Skeletal muscle tissue (tissue), 4 donors: ENCODE measurements around the gene DUT. TPM values are rescaled to one million over a fixed set of nuclear protein-coding genes. Genes with fewer than 3 reads are reported as not detected.
A peak's percentile ranks its signal among the peaks of the same experiment; 100 is the strongest.

Experiments used
- H3K27ac ChIP-seq: one replicate; pipeline ENCODE4 v1.7.0; 2013; ENCODE audit warnings: mild to moderate bottlenecking, low read depth, low read length, inconsistent platforms
- H3K27me3 ChIP-seq, 3 donors: one replicate each; pipeline ENCODE4 v1.7.0; 2013; ENCODE audit warnings: low read length in 3 of 3; ENCODE audit not compliant: control insufficient read depth in 3 of 3, insufficient read depth in 3 of 3
- H3K36me3 ChIP-seq, 3 donors: one replicate each; pipeline ENCODE4 v1.7.0; 2013; ENCODE audit warnings: low read length in 3 of 3; ENCODE audit not compliant: control insufficient read depth in 3 of 3, insufficient read depth in 3 of 3
- H3K4me1 ChIP-seq, 3 donors: one replicate each; pipeline ENCODE4 v1.7.0; 2013; ENCODE audit warnings: low read length in 3 of 3, mild to moderate bottlenecking in 3 of 3; ENCODE audit not compliant: control insufficient read depth in 3 of 3, insufficient read depth in 3 of 3
- H3K4me3 ChIP-seq, 3 donors: one replicate each; pipeline ENCODE4 v1.7.0; 2013; ENCODE audit warnings: low read length in 3 of 3
- H3K9ac ChIP-seq, 3 donors: one replicate each; pipeline ENCODE4 v1.7.0; 2013; ENCODE audit warnings: low read length in 3 of 3, mild to moderate bottlenecking in 3 of 3, moderate library complexity in 2 of 3, low read depth in 1 of 3
- H3K9me3 ChIP-seq, 3 donors: one replicate each; pipeline ENCODE4 v1.7.0; 2013; ENCODE audit warnings: low read length in 3 of 3; ENCODE audit not compliant: control insufficient read depth in 3 of 3
- total RNA-seq: library from RNA; depleted of rRNA; stranded (reverse); fragments of >200 nt; gene quantifications from one replicate; pipeline ENCODE4 v1.2.3, GENCODE V29; 2014
- donor health status: Osteomylitis.

Gene DUT
- 32.9 TPM for total RNA-seq

GRCh38 chr15:48330855-48331795, at the start of gene DUT:
Gene DUT, plus strand, starts transcription at chr15:48331429. Its CDS starts 87 bp downstream, at chr15:48331516.
- Histone ChIP-seq H3K9ac (peak within 1 kb of the TSS; percentile 89 to 92 (median 89)), H3K4me3 (peak within 1 kb of the TSS; percentile 90 to 94 (median 93)), H3K9me3 (no peaks in the 10 kb centered on the region), H3K27ac (peak within 1 kb of the TSS; percentile 92), H3K4me1 (peaks cover 9 to 20% (median 10%) of the 10 kb centered on the region in 3 donors), H3K36me3 (peaks cover 0 to 20% (median 18%) of the 10 kb centered on the region in 3 donors), H3K27me3 (no peaks in the 10 kb centered on the region)

GRCh38 chr15:48281674-48282073, 49.6 kb upstream of the DUT start:
- H3K27ac ChIP-seq, result no peak overlapping the region
- peaks cover 0 to 3% (median 0%) of the 10 kb centered on the region in 3 donors for H3K27me3 ChIP-seq
- no peak overlapping the region for H3K4me3 ChIP-seq

GRCh38 chr15:48282216-48282615, 49.0 kb upstream of the DUT start:
- Histone ChIP-seq H3K36me3 (no peaks in the 10 kb centered on the region), H3K9me3 (no peaks in the 10 kb centered on the region), H3K27me3 (peaks cover 0 to 3% (median 0%) of the 10 kb centered on the region in 3 donors), H3K27ac (no peak overlapping the region), H3K4me3 (no peak overlapping the region), H3K9ac (no peak overlapping the region), H3K4me1 (peaks cover 0 to 3% (median 0%) of the 10 kb centered on the region in 3 donors)

More at GRCh38 chr15:48281674-48282073, 49.6 kb upstream of the DUT start:
- Histone ChIP-seq H3K9me3 (no peaks in the 10 kb centered on the region), H3K9ac (no peak overlapping the region), H3K4me1 (peaks cover 0 to 3% (median 0%) of the 10 kb centered on the region in 3 donors), H3K36me3 (no peaks in the 10 kb centered on the region)

- peaks cover 0 to 3% (median 0%) of the 10 kb centered on the region in 3 donors for H3K4me1 ChIP-seq
- no peak overlapping the region for H3K9ac ChIP-seq
- no peaks in the 10 kb centered on the region for H3K9me3 ChIP-seq
- H3K4me3 ChIP-seq, result no peak overlapping the region
- H3K36me3 ChIP-seq, result no peaks in the 10 kb centered on the region
- peaks cover 0 to 2% (median 0%) of the 10 kb centered on the region in 3 donors for H3K27me3 ChIP-seq
- no peak overlapping the region for H3K27ac ChIP-seq
These were observed 47.7 kb upstream of the DUT start for GRCh38 chr15:48283396-48284145.

- H3K9me3 ChIP-seq, result no peaks in the 10 kb centered on the region
- H3K36me3 ChIP-seq, result no peaks in the 10 kb centered on the region
- H3K27me3 ChIP-seq, result no peaks in the 10 kb centered on the region
- H3K4me1 ChIP-seq, result peaks cover 0 to 3% (median 0%) of the 10 kb centered on the region in 3 donors
- peak overlapping the region in 1 of 3 donors; percentile 65 for H3K4me3 ChIP-seq
- no peak overlapping the region for H3K9ac ChIP-seq
- H3K27ac ChIP-seq, result no peak overlapping the region
These were observed 45.7 kb upstream of the DUT start for GRCh38 chr15:48285329-48286214.

GRCh38 chr15:48289628-48290027, 41.6 kb upstream of the DUT start:
- Histone ChIP-seq H3K36me3 (no peaks in the 10 kb centered on the region), H3K27me3 (no peaks in the 10 kb centered on the region), H3K4me3 (no peak overlapping the region), H3K27ac (no peak overlapping the region), H3K4me1 (peaks cover 0 to 3% (median 0%) of the 10 kb centered on the region in 3 donors), H3K9ac (no peak overlapping the region), H3K9me3 (no peaks in the 10 kb centered on the region)

GRCh38 chr15:48292458-48292857, 38.8 kb upstream of the DUT start:
- Histone ChIP-seq H3K9me3 (no peaks in the 10 kb centered on the region), H3K4me3 (no peak overlapping the region), H3K27ac (no peak overlapping the region), H3K36me3 (no peaks in the 10 kb centered on the region), H3K4me1 (no peaks in the 10 kb centered on the region), H3K27me3 (no peaks in the 10 kb centered on the region), H3K9ac (no peak overlapping the region)

- Histone ChIP-seq H3K9ac (no peak overlapping the region), H3K27ac (no peak overlapping the region), H3K9me3 (no peaks in the 10 kb centered on the region), H3K4me1 (no peaks in the 10 kb centered on the region), H3K4me3 (no peak overlapping the region), H3K36me3 (no peaks in the 10 kb centered on the region), H3K27me3 (no peaks in the 10 kb centered on the region)
These were observed 33.6 kb upstream of the DUT start for GRCh38 chr15:48297668-48298067.

- H3K9ac ChIP-seq, result no peak overlapping the region
- H3K9me3 ChIP-seq, result no peaks in the 10 kb centered on the region
- H3K4me3 ChIP-seq, result no peak overlapping the region
- H3K4me1 ChIP-seq, result no peaks in the 10 kb centered on the region
- H3K27ac ChIP-seq, result no peak overlapping the region
- H3K27me3 ChIP-seq, result no peaks in the 10 kb centered on the region
- no peaks in the 10 kb centered on the region for H3K36me3 ChIP-seq
These were observed 32.3 kb upstream of the DUT start for GRCh38 chr15:48298914-48299313.
